ENCODE results near the gene GPR132.

GRCh38 chr14:105064001-105064400, 1.2 kb downstream of the GPR132 start:
- TF ChIP-seq CTCF (optimal IDR thresholded peaks at IDR 0.05 in 1 of 3, IDR thresholded peaks at IDR 0.05 in 1 of 3, conservative IDR thresholded peaks at IDR 0.05 in 1 of 3; ENCODE audit: extremely low read depth in 1 of 3, insufficient read depth in 2 of 3, low read length in 3 of 3) (no peak), EZH2 (IDR thresholded peaks at IDR 0.05; ENCODE audit: low read length) (no peak)
